GM12878 (cell line): Measurements from ENCODE around the gene PHF11.

Experiments
- CBX5 ChIP-seq: sonication (generic); IDR thresholded peaks from 2 replicates; pipeline ENCODE4 v1.6.1; 2016; ENCODE audit warnings: low read depth, moderate library complexity, mild to moderate bottlenecking, inconsistent platforms
- CTCF ChIP-seq, 3 experiments: IDR thresholded peaks in 2 of 3; conservative IDR thresholded peaks in 1 of 3; 2 replicates each; pipeline ENCODE4 v1.5.1; 2011; ENCODE audit warnings: low read depth in 3 of 3, low read length in 3 of 3, mild to moderate bottlenecking in 3 of 3, control low read depth in 2 of 3, moderate library complexity in 2 of 3, inconsistent platforms in 1 of 3, mixed read lengths in 1 of 3; ENCODE audit not compliant: control insufficient read depth in 2 of 3, insufficient read depth in 1 of 3; ENCODE audit errors: extremely low read depth in 1 of 3
- HDAC6 ChIP-seq: fragments of 200-600 bp; sonication (generic); IDR thresholded peaks from one replicate; pipeline ENCODE4 v1.8.0; 2017; ENCODE audit warnings: antibody characterized with exemption; ENCODE audit not compliant: unreplicated experiment
- NR2C2 ChIP-seq: IDR thresholded peaks from 2 replicates; pipeline ENCODE4 v1.6.1; 2011; ENCODE audit warnings: borderline replicate concordance, low read depth; ENCODE audit not compliant: control insufficient read depth, insufficient read length
- POLR2A ChIP-seq: IDR thresholded peaks from 2 replicates; pipeline ENCODE4 v1.6.1; 2011; ENCODE audit warnings: low read depth, mild to moderate bottlenecking, low read length
- RAD21 ChIP-seq: IDR thresholded peaks from 2 replicates; pipeline ENCODE4 v1.6.1; 2011; ENCODE audit warnings: mild to moderate bottlenecking, low read depth, low read length, moderate library complexity; ENCODE audit not compliant: insufficient read depth

GRCh38 chr13:49524740-49525501 is 29.2 kb downstream of the PHF11 start:
- TF ChIP-seq CBX5 = no peak
- TF ChIP-seq CTCF (IDR thresholded peaks at IDR 0.05 in 2 of 3, conservative IDR thresholded peaks at IDR 0.05 in 1 of 3; ENCODE audit: control insufficient read depth in 2 of 3, extremely low read depth in 1 of 3, insufficient read depth in 1 of 3, low read depth in 3 of 3, low read length in 3 of 3) = no peak
- TF ChIP-seq HDAC6 = no peak
- no peak for TF ChIP-seq NR2C2
- no peak for TF ChIP-seq POLR2A
- no peak for TF ChIP-seq RAD21
